K562 (cell line): ENCODE data around the gene NECAB2. TPM values are rescaled to one million over a fixed set of nuclear protein-coding genes. Genes with fewer than 3 reads are reported as not detected.

Experiments
- ATAC-seq: fragments of 200-7000 bp; cut with Tn5 transposase; 3 replicates; pipeline ENCODE4 v1.9.1; 2020; ENCODE audit warnings: moderate library complexity
- BruUV-seq: library from RNA; stranded (reverse); fragments of 400-500 nt; replicated peaks from 2 replicates; lab custom pipeline; 2021; lab: Mats Ljungman, UMichigan
- CTCF ChIA-PET: fragments of 300-600 bp; formaldehyde crosslinking; extraction: SDS; loops from one replicate; lab custom pipeline; 2021; ENCODE audit warnings: low intra/inter-chr PET ratio; lab: Yijun Ruan, JAX
- POLR2A ChIA-PET: fragments of 300-600, 350-650 bp; sonication (Branson Sonifier 250); formaldehyde crosslinking; extraction: SDS; loops from one replicate; lab custom pipeline; 2021; ENCODE audit warnings: antibody characterized with exemption, inconsistent platforms; lab: Yijun Ruan, JAX
- DNase-seq, 4 experiments: peaks; one replicate each; pipeline versions ENCODE4 v3.0.0 to v3.0.0-alpha.2; 2011 to 2018; ENCODE audit warnings: low spot score in 3 of 4, mixed read lengths in 3 of 4; ENCODE audit errors: extremely low read depth in 1 of 4
- FAIRE-seq: peaks from 2 replicates; lab custom pipeline; 2011; peaks lifted over from hg19 to GRCh38; lab: Jason Lieb, UNC
- H2AFZ ChIP-seq: 2 replicates; pipeline ENCODE4 v1.6.0; 2011; ENCODE audit warnings: low read depth, low read length, control low read depth, inconsistent platforms
- H3K27ac ChIP-seq: fragments of 200-600 bp; 3 replicates; pipeline ENCODE4 v1.8.0; 2011; ENCODE audit warnings: low read depth, mild to moderate bottlenecking, control low read depth, inconsistent platforms, low read length, moderate library complexity, mixed read lengths; ENCODE audit errors: extremely low read depth
- H3K27me3 ChIP-seq, 2 experiments: fragments of 300-600 bp in 1 of 2; 2 replicates in 1 of 2; 3 replicates in 1 of 2; pipeline versions ENCODE4 v1.6.0 to v1.8.0; 2011; ENCODE audit warnings: inconsistent platforms in 2 of 2, low read length in 2 of 2, mild to moderate bottlenecking in 1 of 2, mixed read lengths in 1 of 2, moderate library complexity in 1 of 2; ENCODE audit not compliant: control insufficient read depth in 2 of 2, insufficient read depth in 2 of 2
- H3K36me3 ChIP-seq: fragments of 300-600 bp; 3 replicates; pipeline ENCODE4 v1.8.0; 2011; ENCODE audit warnings: mild to moderate bottlenecking, low read length, inconsistent platforms; ENCODE audit not compliant: control insufficient read depth, insufficient read depth
- H3K4me1 ChIP-seq, 2 experiments: fragments of 200-600 bp in 1 of 2; replicated peaks in 1 of 2; 2 replicates in 1 of 2; 3 replicates in 1 of 2; pipeline versions ENCODE4 v1.5.1 to v1.8.0; 2011; ENCODE audit warnings: inconsistent platforms in 2 of 2, low read length in 2 of 2, mild to moderate bottlenecking in 1 of 2, mixed read lengths in 1 of 2, moderate library complexity in 1 of 2; ENCODE audit not compliant: control insufficient read depth in 2 of 2, insufficient read depth in 2 of 2
- H3K4me2 ChIP-seq: 2 replicates; pipeline ENCODE4 v1.6.1; 2011; ENCODE audit warnings: low read length, control low read depth, inconsistent platforms, mixed read lengths; ENCODE audit not compliant: insufficient read depth
- H3K4me3 ChIP-seq: fragments of 200-600 bp; sonication (generic), shearing (Covaris generic); 2 replicates; pipeline ENCODE4 v1.5.1; 2016; ENCODE audit warnings: control low read depth, inconsistent platforms
- H3K79me2 ChIP-seq: fragments of 200-600 bp; 3 replicates; pipeline ENCODE4 v1.8.0; 2011; ENCODE audit warnings: low read length, inconsistent platforms; ENCODE audit not compliant: control insufficient read depth, insufficient read depth
- H3K9ac ChIP-seq, 2 experiments: 2 replicates each; pipeline versions ENCODE4 v1.6.0 to v1.6.1; 2011; ENCODE audit warnings: low read depth in 2 of 2, low read length in 2 of 2, control low read depth in 1 of 2, inconsistent platforms in 1 of 2, mild to moderate bottlenecking in 1 of 2, mixed read lengths in 1 of 2; ENCODE audit not compliant: insufficient read depth in 1 of 2
- H3K9me1 ChIP-seq: one replicate; pipeline ENCODE4 v1.6.0; 2011; ENCODE audit warnings: inconsistent platforms, mild to moderate bottlenecking, low read length, moderate library complexity; ENCODE audit not compliant: control insufficient read depth, insufficient read depth
- H3K9me3 ChIP-seq: replicated peaks from 2 replicates; pipeline ENCODE4 v1.5.1; 2011; ENCODE audit warnings: low read depth, low read length, inconsistent platforms; ENCODE audit not compliant: control insufficient read depth, insufficient read depth
- H4K20me1 ChIP-seq: replicated peaks from 2 replicates; pipeline ENCODE4 v1.6.1; 2011; ENCODE audit warnings: low read length, inconsistent platforms, mixed read lengths; ENCODE audit not compliant: control insufficient read depth, insufficient read depth
- C11orf30 ChIP-seq: fragments of 450-650 bp; IDR thresholded peaks from 2 replicates; pipeline ENCODE4 v1.6.1; 2016; ENCODE audit warnings: low read depth, mild to moderate bottlenecking
- CREB5 ChIP-seq: fragments of 250-450 bp; sonication (Bioruptor Pico); IDR thresholded peaks from 2 replicates; pipeline ENCODE4 v1.5.0; 2020; ENCODE audit warnings: mild to moderate bottlenecking
- CSDE1 ChIP-seq, 2 experiments: fragments of 450-650 bp; IDR thresholded peaks; 2 replicates each; pipeline ENCODE4 v1.6.1; 2016; ENCODE audit warnings: mild to moderate bottlenecking in 1 of 2
- E2F5 ChIP-seq: sonication (generic); formaldehyde crosslinking; IDR thresholded peaks from 2 replicates; pipeline ENCODE4 v1.8.0; 2022; ENCODE audit warnings: mild to moderate bottlenecking, missing genetic modification reagents
- HCFC1 ChIP-seq: IDR thresholded peaks from 2 replicates; pipeline ENCODE4 v1.6.1; 2012; ENCODE audit warnings: low read depth, low read length, improper control_type of control experiment
- POLR2A ChIP-seq: fragments of 450-650 bp; conservative IDR thresholded peaks from 2 replicates; pipeline ENCODE4 v1.6.1; 2016
- TCFL5 ChIP-seq: fragments of 250-450 bp; sonication (Bioruptor Pico); conservative IDR thresholded peaks from 2 replicates; pipeline ENCODE4 v1.6.1; 2021; ENCODE audit warnings: mild to moderate bottlenecking, moderate library complexity, matching md5 sums
- ZEB2 ChIP-seq: fragments of 450-650 bp; IDR thresholded peaks from 2 replicates; pipeline ENCODE4 v1.6.1; 2016
- WGBS: fragments of 100-300 bp; shearing (Covaris generic); methylation state at CpG from one replicate; pipeline ENCODE4 v1.1.6; 2016; ENCODE audit warnings: low coverage, mixed read lengths; ENCODE audit not compliant: insufficient coverage; ENCODE audit errors: missing lambda C conversion rate; 5-methylcytosine and 5-hydroxymethylcytosine counted together
- in situ Hi-C: fragments of 300-500 bp; cut with MboI; formaldehyde crosslinking; loops from 4 replicates; pipeline ENCODE4 v1.15.0; 2018; ENCODE audit warnings: inconsistent platforms, mixed read lengths
- intact Hi-C: fragments of 100-400 bp; cut with micrococcal nuclease; formaldehyde crosslinking; loops from 2 replicates; pipeline ENCODE4 v1.14.2; 2022
- polyA plus RNA-seq, 8 experiments: library from polyadenylated mRNA; depleted of rRNA in 4 of 8; stranded (reverse) in 5 of 8; unstranded in 3 of 8; fragments of >200 nt; fragmentation: Nextera tagmentation in 2 of 8; fragmentation: Illumina TruSeq in 1 of 8; extraction: Ambion mirVana in 2 of 8; extraction: Trizol in 1 of 8; gene quantifications; 2 replicates each; pipeline versions ENCODE4 v1.2.1 to v1.2.3, GENCODE V29; 2011 to 2014; ENCODE audit warnings: inconsistent platforms in 1 of 8, missing spikeins in 1 of 8
- total RNA-seq, 7 experiments: library from RNA; depleted of rRNA in 6 of 7; stranded (reverse); fragments of >200 nt in 6 of 7; fragmentation: Illumina TruSeq in 2 of 7; extraction: Trizol in 2 of 7; gene quantifications; 2 replicates each; pipeline versions ENCODE4 v1.2.1 to v1.2.3, GENCODE V29; 2011 to 2021; ENCODE audit warnings: low replicate concordance in 1 of 7
- TF ChIP-seq, protein P1 (sequence below): fragments of 450-650 bp; IDR thresholded peaks from 2 replicates; pipeline ENCODE4 v1.6.1; 2016; ENCODE audit warnings: low read depth

The NECAB2 gene
- total and polyA plus RNA-seq, 9 of the 15 experiments (the other 6 are each of a cell fraction or from before 2014, with no cell fraction given) = 0.03 to 0.28 TPM; not detected in 7

- no peaks in the 10 kb centered on the region for H3K9me1 ChIP-seq
- H3K4me2 ChIP-seq = no peak overlapping the region
- no peak for DNase-seq
- ChIA-PET POLR2A (no interaction called here), CTCF (no interaction called here)
- H3K79me2 ChIP-seq = no peaks in the 10 kb centered on the region
- intact Hi-C loops = no loop called here
- peaks cover 29 to 60% of the 10 kb centered on the region in 2 experiments for H3K27me3 ChIP-seq
- H3K4me1 ChIP-seq = no peaks in the 10 kb centered on the region; a peak in 1 of 5 replicates
- no peak overlapping the region for H3K4me3 ChIP-seq
- WGBS = 9% methylated on average over 8 of the region's 8 CpGs
- BruUV-seq = no TSS peak
- no peak overlapping the region for H3K27ac ChIP-seq
- peaks cover 4% of the 10 kb centered on the region; the same call in 1 of the 2 replicates for H3K9me3 ChIP-seq
- H3K36me3 ChIP-seq = no peaks in the 10 kb centered on the region
- in situ Hi-C loops = no loop called here
- H4K20me1 ChIP-seq = no peaks in the 10 kb centered on the region
- ATAC-seq = no peak
- no peak overlapping the region for H2AFZ ChIP-seq
- FAIRE-seq = no peak
- no peak overlapping the region for H3K9ac ChIP-seq
- TF ChIP-seq ZEB2 = no peak
- TF ChIP-seq CREB5 (CRISPR knock-in tag) = no peak
- TF ChIP-seq C11orf30 = no peak
- no peak for TF ChIP-seq HCFC1
- no peak for TF ChIP-seq E2F5
- TF ChIP-seq CSDE1 (IDR thresholded peaks at IDR 0.05) = no peak
- TF ChIP-seq TCFL5 = no peak
- TF ChIP-seq, protein P1, sequence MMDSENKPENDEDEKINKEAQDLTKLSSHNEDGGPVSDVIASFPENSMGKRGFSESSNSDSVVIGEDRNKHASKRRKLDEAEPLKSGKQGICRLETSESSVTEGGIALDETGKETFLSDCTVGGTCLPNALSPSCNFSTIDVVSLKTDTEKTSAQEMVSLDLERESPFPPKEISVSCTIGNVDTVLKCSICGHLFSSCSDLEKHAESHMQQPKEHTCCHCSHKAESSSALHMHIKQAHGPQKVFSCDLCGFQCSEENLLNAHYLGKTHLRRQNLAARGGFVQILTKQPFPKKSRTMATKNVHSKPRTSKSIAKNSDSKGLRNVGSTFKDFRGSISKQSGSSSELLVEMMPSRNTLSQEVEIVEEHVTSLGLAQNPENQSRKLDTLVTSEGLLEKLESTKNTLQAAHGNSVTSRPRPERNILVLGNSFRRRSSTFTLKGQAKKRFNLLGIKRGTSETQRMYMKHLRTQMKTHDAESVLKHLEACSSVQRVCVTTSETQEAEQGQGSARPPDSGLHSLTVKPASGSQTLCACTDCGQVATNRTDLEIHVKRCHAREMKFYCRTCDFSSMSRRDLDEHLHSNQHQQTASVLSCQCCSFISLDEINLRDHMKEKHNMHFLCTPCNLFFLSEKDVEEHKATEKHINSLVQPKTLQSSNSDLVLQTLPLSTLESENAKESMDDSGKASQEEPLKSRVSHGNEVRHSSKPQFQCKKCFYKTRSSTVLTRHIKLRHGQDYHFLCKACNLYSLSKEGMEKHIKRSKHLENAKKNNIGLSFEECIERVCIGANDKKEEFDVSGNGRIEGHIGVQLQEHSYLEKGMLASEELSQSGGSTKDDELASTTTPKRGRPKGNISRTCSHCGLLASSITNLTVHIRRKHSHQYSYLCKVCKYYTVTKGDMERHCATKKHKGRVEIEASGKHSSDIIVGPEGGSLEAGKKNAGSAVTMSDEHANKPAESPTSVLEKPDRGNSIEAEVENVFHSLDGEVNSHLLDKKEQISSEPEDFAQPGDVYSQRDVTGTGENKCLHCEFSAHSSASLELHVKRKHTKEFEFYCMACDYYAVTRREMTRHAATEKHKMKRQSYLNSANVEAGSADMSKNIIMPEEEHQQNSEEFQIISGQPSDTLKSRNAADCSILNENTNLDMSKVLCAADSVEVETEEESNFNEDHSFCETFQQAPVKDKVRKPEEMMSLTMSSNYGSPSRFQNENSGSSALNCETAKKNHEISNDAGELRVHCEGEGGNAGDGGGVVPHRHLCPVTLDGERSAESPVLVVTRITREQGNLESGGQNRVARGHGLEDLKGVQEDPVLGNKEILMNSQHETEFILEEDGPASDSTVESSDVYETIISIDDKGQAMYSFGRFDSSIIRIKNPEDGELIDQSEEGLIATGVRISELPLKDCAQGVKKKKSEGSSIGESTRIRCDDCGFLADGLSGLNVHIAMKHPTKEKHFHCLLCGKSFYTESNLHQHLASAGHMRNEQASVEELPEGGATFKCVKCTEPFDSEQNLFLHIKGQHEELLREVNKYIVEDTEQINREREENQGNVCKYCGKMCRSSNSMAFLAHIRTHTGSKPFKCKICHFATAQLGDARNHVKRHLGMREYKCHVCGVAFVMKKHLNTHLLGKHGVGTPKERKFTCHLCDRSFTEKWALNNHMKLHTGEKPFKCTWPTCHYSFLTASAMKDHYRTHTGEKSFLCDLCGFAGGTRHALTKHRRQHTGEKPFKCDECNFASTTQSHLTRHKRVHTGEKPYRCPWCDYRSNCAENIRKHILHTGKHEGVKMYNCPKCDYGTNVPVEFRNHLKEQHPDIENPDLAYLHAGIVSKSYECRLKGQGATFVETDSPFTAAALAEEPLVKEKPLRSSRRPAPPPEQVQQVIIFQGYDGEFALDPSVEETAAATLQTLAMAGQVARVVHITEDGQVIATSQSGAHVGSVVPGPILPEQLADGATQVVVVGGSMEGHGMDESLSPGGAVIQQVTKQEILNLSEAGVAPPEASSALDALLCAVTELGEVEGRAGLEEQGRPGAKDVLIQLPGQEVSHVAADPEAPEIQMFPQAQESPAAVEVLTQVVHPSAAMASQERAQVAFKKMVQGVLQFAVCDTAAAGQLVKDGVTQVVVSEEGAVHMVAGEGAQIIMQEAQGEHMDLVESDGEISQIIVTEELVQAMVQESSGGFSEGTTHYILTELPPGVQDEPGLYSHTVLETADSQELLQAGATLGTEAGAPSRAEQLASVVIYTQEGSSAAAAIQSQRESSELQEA = no peak
- no peak for TF ChIP-seq POLR2A
Measured at GRCh38 chr16:83981799-83982198, 13.8 kb downstream of the NECAB2 start.
